HepG2 (cell line): ENCODE measurements around the gene HLA-F.

ENCODE experiments used
- CEBPG ChIP-seq: IDR thresholded peaks from 2 replicates; pipeline ENCODE4 v1.6.1; 2016
- TF ChIP-seq, protein P1 (sequence below): sonication (generic); formaldehyde crosslinking; IDR thresholded peaks from 2 replicates; pipeline ENCODE4 v1.9.0; 2021; ENCODE audit warnings: missing genetic modification reagents, mild to moderate bottlenecking, borderline replicate concordance

- TF ChIP-seq, protein P1, sequence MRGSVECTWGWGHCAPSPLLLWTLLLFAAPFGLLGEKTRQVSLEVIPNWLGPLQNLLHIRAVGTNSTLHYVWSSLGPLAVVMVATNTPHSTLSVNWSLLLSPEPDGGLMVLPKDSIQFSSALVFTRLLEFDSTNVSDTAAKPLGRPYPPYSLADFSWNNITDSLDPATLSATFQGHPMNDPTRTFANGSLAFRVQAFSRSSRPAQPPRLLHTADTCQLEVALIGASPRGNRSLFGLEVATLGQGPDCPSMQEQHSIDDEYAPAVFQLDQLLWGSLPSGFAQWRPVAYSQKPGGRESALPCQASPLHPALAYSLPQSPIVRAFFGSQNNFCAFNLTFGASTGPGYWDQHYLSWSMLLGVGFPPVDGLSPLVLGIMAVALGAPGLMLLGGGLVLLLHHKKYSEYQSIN (CRISPR knock-in tag), result no peak
- no peak for TF ChIP-seq CEBPG
Observed at GRCh38 chr6:29681811-29682210, 41.4 kb upstream of the HLA-F start.
